Lower leg skin (tissue), 3 donors: ENCODE data around the gene PDZD8.

Experiments used
- POLR2A ChIP-seq, 2 donors: fragments of 450-650 bp; IDR thresholded peaks; one replicate each; pipeline ENCODE4 v1.6.1; 2016 to 2017; ENCODE audit warnings: antibody characterized with exemption in 2 of 2, mild to moderate bottlenecking in 1 of 2, moderate library complexity in 1 of 2
- TF ChIP-seq, protein P1 (sequence below), 3 donors: fragments of 450-650 bp; IDR thresholded peaks; one replicate each; pipeline ENCODE4 v1.5.1; 2016; ENCODE audit warnings: antibody characterized with exemption in 3 of 3, mild to moderate bottlenecking in 3 of 3, moderate library complexity in 2 of 3

DNA sequence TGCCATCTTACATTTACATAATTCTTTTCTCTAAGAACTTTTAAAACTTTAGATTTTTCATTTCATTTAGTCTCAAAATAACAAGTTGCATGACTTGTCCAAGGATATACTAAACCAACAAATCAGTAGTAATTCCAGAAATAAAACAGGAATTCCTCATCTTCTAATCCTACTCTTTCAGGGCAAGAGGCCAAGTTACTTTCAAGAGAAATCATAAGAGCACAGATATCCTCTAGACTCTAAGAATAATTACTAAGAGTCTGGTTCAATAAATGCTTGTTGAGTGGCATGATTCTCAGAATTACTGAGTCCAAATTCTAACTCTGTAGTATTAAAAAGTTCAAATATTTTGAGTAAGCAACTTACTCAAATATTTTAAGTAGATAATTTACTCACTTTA is 12.9 kb downstream of the PDZD8 start:
- TF ChIP-seq, protein P1, sequence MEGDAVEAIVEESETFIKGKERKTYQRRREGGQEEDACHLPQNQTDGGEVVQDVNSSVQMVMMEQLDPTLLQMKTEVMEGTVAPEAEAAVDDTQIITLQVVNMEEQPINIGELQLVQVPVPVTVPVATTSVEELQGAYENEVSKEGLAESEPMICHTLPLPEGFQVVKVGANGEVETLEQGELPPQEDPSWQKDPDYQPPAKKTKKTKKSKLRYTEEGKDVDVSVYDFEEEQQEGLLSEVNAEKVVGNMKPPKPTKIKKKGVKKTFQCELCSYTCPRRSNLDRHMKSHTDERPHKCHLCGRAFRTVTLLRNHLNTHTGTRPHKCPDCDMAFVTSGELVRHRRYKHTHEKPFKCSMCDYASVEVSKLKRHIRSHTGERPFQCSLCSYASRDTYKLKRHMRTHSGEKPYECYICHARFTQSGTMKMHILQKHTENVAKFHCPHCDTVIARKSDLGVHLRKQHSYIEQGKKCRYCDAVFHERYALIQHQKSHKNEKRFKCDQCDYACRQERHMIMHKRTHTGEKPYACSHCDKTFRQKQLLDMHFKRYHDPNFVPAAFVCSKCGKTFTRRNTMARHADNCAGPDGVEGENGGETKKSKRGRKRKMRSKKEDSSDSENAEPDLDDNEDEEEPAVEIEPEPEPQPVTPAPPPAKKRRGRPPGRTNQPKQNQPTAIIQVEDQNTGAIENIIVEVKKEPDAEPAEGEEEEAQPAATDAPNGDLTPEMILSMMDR (IDR thresholded peaks at IDR 0.05): no peak
- no peak for TF ChIP-seq POLR2A (IDR thresholded peaks at IDR 0.05)
